ENCODE measurements around the gene KCNMB4.

The KCNMB4 gene

GRCh38 chr12:70448371-70448770 is 82.3 kb downstream of the KCNMB4 start:
- DNase-seq: no peak

- no peak for DNase-seq
Measured at GRCh38 chr12:70449074-70449752, 83.1 kb downstream of the KCNMB4 start.

- DNase-seq: no peak
Measured at GRCh38 chr12:70449753-70450341, 83.8 kb downstream of the KCNMB4 start.

- no peak for DNase-seq
Measured at GRCh38 chr12:70451528-70451927, 85.4 kb downstream of the KCNMB4 start.

DNA sequence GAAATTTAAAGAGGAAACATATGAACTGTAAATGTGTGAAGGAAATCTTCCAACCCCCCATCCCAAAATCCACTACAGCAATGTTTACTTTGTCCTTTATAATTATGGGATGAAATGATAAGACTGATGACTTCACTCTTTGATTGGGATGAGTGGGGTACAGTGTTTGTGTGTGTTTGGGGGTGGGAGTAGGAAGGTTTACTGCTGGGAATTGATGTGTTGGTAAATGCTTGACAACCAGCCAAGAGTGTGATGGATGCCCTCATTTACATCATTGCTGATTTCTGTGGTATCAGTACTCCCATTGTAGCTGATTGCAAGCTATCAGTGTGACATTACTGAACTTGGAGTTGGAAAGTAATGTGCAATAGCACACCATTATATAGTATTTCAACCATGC is 90.9 kb downstream of the KCNMB4 start:
- DNase-seq: no peak

GRCh38 chr12:70459786-70460185 is 93.7 kb downstream of the KCNMB4 start:
- DNase-seq: no peak

DNA sequence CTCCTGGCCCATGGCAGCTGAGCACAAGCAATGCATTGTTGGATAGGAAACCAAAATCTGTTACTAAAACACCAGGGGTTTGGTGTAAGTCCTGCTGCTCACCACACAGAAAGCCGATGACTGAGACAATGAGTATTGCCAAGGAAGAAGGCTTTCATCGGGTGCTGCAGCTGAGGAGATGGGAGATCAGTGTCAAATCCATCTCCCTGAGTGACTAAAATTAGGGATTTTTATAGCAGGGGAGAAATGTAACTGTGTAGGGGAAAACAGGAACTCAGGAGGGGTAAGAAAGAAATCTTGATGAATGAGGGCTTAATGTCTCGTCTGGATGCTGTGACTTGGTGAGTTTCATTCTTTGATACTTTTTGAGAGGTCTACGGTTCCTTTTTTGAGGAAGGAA is 97.9 kb downstream of the KCNMB4 start:
- no peak for DNase-seq

- no peak for DNase-seq
Measured at GRCh38 chr12:70466753-70467152, 100.7 kb downstream of the KCNMB4 start.

GRCh38 chr12:70467476-70467875 is 101.4 kb downstream of the KCNMB4 start:
- no peak for DNase-seq

DNA sequence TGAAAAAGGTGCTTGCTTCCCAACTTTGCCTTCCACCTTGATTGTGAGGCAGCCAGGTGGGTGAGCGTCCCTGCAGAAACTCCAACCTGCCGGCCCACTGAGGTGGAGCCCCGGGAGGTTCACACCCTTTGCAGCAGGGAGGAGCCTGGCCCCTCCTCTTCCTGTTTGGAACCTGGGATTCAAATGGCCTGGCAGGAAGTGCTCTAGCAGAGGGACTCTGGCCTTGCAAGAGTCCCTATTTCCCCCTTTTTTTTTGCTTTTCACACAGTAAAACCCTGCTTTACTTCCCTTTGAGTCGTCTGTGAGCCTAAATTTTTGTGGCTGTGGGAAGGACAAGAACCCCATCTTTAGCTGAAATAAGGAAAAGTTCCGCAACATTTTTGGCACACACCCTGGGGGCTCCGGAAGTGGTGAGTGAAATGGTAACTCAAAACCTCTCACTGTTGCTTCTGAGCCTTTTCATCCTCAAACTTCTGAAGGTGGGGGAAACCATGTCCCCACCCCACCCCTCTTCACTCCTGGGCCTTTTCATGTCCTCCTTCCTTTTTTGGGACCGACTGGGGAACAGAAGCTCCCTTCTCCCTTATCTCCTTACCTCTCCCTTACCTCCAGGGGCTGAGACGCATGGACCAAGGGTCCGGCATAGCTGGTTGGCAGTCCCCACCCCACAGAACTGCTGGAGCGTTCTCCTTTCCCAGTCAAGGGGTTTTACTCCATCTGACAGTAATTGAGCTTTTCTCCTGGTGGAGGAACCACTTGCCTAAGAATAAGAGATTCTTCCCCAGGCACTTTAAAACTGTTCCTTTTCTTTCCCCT is 102.0 kb downstream of the KCNMB4 start:
- no peak for DNase-seq

- DNase-seq: no peak
Measured at GRCh38 chr12:70468741-70469140, 102.7 kb downstream of the KCNMB4 start.

DNA sequence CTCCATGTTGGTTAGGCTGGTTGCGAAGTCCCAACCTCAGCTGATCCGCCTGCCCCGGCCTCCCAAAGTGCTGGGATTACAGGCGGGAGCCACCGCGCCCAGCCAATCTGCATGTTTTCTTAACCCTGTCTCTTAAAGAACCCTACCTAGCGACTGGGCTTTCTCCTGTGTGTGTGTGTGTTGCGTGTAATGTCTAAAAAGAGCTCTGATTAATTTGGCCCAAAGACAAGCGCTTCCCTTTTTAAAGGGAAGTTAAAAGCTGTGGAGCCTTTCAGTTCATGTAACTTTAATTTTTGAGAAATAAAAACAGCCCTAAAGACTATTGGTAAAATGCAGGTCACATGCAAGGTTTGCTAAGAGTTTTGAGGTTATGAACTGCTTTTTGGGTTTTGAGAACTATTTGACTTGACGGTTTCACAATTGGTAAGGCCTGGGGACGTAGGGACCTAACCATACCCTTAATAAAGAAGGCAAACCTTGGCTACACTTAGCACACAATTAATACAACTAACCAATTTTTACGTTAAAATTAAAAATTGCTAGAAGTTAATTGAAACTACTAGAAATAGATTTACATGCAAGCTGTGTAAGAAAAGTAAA is 103.2 kb downstream of the KCNMB4 start:
- no peak for DNase-seq

- DNase-seq: no peak
Measured at GRCh38 chr12:70482764-70483163, 116.7 kb downstream of the KCNMB4 start.
